Astrocyte (in vitro differentiated cells and primary cell): Measurements from ENCODE around the gene CEACAM5.

Source experiments
- CTCF ChIP-seq: IDR thresholded peaks from 2 replicates; pipeline ENCODE4 v1.5.1; 2011; ENCODE audit warnings: low read depth, mild to moderate bottlenecking, inconsistent platforms, low read length, moderate library complexity; ENCODE audit not compliant: insufficient read depth
- EZH2 ChIP-seq: IDR thresholded peaks from 2 replicates; pipeline ENCODE4 v1.6.1; 2012; ENCODE audit warnings: mild to moderate bottlenecking, low read length, inconsistent platforms; ENCODE audit not compliant: insufficient read depth

- no peak for TF ChIP-seq CTCF
- no peak for TF ChIP-seq EZH2
Observed at GRCh38 chr19:41718761-41719160, 10.3 kb downstream of the CEACAM5 start.
